H1 (cell line): ENCODE results near the gene LYL1. TPM values are rescaled to one million over a fixed set of nuclear protein-coding genes. Genes with fewer than 3 reads are reported as not detected.
A peak's percentile ranks its signal among the peaks of the same experiment; 100 is the strongest.

Source experiments
- ATF3 ChIP-seq: IDR thresholded peaks from 2 replicates; pipeline ENCODE4 v1.6.1; 2011; ENCODE audit warnings: low read depth, mild to moderate bottlenecking, low read length; ENCODE audit not compliant: insufficient read depth
- CBX5 ChIP-seq: fragments of 300-800, 300-1000 bp; sonication (generic); IDR thresholded peaks from 2 replicates; pipeline ENCODE4 v1.7.1; 2016; ENCODE audit warnings: antibody characterized with exemption, low read length, low read depth
- CHD1 ChIP-seq: IDR thresholded peaks from 2 replicates; pipeline ENCODE4 v1.6.1; 2012; ENCODE audit warnings: low read depth, low read length, improper control_type of control experiment
- EZH2 ChIP-seq: fragments of 200-600 bp; sonication (generic); IDR thresholded peaks from 2 replicates; pipeline ENCODE4 v1.7.1; 2012; ENCODE audit warnings: low read depth, mild to moderate bottlenecking, moderate library complexity, low read length, inconsistent platforms; ENCODE audit not compliant: severe bottlenecking
- HDAC2 ChIP-seq, 2 experiments: fragments of 300-600 bp in 1 of 2; sonication (generic) in 1 of 2; IDR thresholded peaks; 2 replicates each; pipeline ENCODE4 v1.6.1; 2011 to 2012; ENCODE audit warnings: low read depth in 2 of 2, low read length in 2 of 2, mild to moderate bottlenecking in 2 of 2, moderate library complexity in 2 of 2, borderline replicate concordance in 1 of 2, inconsistent platforms in 1 of 2
- KDM4A ChIP-seq: IDR thresholded peaks from one replicate; pipeline ENCODE4 v1.7.1; 2012; ENCODE audit warnings: low read depth, mild to moderate bottlenecking, moderate library complexity, low read length, inconsistent platforms; ENCODE audit not compliant: severe bottlenecking
- KDM5A ChIP-seq: fragments of 200-600 bp; IDR thresholded peaks from 2 replicates; pipeline ENCODE4 v1.7.1; 2012; ENCODE audit warnings: mild to moderate bottlenecking, low read length, inconsistent platforms, mixed read lengths
- RNF2 ChIP-seq: fragments of 200-900, 300-1000 bp; sonication (generic); IDR thresholded peaks from 2 replicates; pipeline ENCODE4 v1.7.1; 2016; ENCODE audit warnings: borderline replicate concordance, low read depth, mild to moderate bottlenecking, antibody characterized with exemption, low read length; ENCODE audit not compliant: poor library complexity, severe bottlenecking; ENCODE audit errors: missing control alignments
- polyA plus RNA-seq, 7 experiments: library from polyadenylated mRNA; depleted of rRNA in 3 of 7; stranded (reverse) in 5 of 7; unstranded in 2 of 7; fragments of >200 nt in 5 of 7; fragments of 200-250 nt in 2 of 7; gene quantifications; 1 replicate in 5 of 7; 2 replicates in 1 of 7; 4 replicates in 1 of 7; pipeline versions ENCODE4 v1.2.1 to v1.2.3, GENCODE V29; 2011 to 2013; ENCODE audit warnings: missing spikeins in 2 of 7, mixed read lengths in 2 of 7
- total RNA-seq: library from RNA; stranded (reverse); fragmentation: NEBNext Ultra II Directional; extraction: Animal tissue kit (Norgen Biotek cat#: 25700); gene quantifications from 2 replicates; pipeline ENCODE4 v1.2.1, GENCODE V29; 2021

LYL1 gene
- total and polyA plus RNA-seq, 2 of the 8 experiments (the other 6 are each of a cell fraction or from before 2014, with no cell fraction given): 0.58 to 0.76 TPM

GRCh38 chr19:13055213-13056051 lies 47.2 kb downstream of the LYL1 start (continued):
- TF ChIP-seq HDAC2 (IDR thresholded peaks at IDR 0.05; ENCODE audit: borderline replicate concordance in 1 of 2, low read depth in 2 of 2, low read length in 2 of 2) (no peak), ATF3 (no peak), CBX5 (no peak), KDM4A (no peak), CHD1 (no peak), EZH2 (peak; percentile 59), KDM5A (no peak), RNF2 (peak; percentile 33)
